ENCODE measurements around the gene PYROXD2. TPM values are rescaled to one million over a fixed set of nuclear protein-coding genes. Genes with fewer than 3 reads are reported as not detected.

Gene PYROXD2
- total and polyA plus RNA-seq, 7 experiments from 2014 or later, result 5.6 to 37.1 (median 19.8) TPM

DNA sequence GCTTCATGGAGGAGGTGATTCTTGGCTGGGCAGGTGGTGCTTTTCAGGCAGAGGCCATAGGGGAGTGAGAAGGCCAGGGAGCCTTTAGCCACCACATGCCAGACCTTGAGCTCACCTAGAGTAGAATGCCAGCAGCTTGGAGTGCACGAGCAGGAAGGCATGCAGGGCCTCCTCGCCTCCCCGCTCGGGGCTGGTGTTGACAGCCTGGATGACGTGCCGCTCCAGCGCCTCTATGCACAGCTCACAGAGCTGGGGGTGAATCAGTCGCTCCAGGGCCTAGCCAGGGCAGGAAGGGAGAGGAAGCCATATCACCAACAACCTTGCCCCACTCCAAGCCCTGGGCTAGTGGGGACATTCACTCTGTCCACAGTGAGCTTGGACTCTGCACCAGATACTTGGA lies 16.0 kb upstream of the PYROXD2 start:
- H3K4me3 Mint-ChIP-seq, result no peak overlapping the region
- H3K27me3 ChIP-seq (ENCODE audit: control insufficient read depth in 2 of 2, insufficient read depth in 2 of 2, low read length in 2 of 2), result no peaks in the 10 kb centered on the region
- intact Hi-C loops (cut with micrococcal nuclease), result no loop called here
- no peak for ATAC-seq
- H3K27ac ChIP-seq (ENCODE audit: low read depth, low read length), result no peak overlapping the region
- POLR2A ChIA-PET, result no interaction called here
- no peaks in the 10 kb centered on the region for H3K9me3 ChIP-seq (ENCODE audit: control insufficient read depth in 2 of 3, low read length in 3 of 3)
- no peaks in the 10 kb centered on the region for H3K27me3 Mint-ChIP-seq
- H3K36me3 Mint-ChIP-seq, result peaks cover 18 to 59% (median 46%) of the 10 kb centered on the region in 5 donors
- no peak for DNase-seq
- H3K9me3 Mint-ChIP-seq, result peaks cover 0 to 12% (median 3%) of the 10 kb centered on the region in 11 donors
- H3K4me1 ChIP-seq (ENCODE audit: control insufficient read depth in 2 of 2, insufficient read depth in 2 of 2, low read length in 2 of 2), result no peaks in the 10 kb centered on the region
- CTCF ChIA-PET, result no interaction called here
- peak overlapping the region in 1 of 9 donors; percentile 3 for H3K27ac Mint-ChIP-seq
- peaks cover 0 to 7% (median 0%) of the 10 kb centered on the region in 7 donors for H3K4me1 Mint-ChIP-seq
- no peak overlapping the region for H3K4me3 ChIP-seq (ENCODE audit: low read length)
- H3K36me3 ChIP-seq (ENCODE audit: control insufficient read depth in 2 of 3, insufficient read depth in 3 of 3, low read length in 3 of 3), result peaks cover 22 to 82% (median 25%) of the 10 kb centered on the region in 3 experiments

DNA sequence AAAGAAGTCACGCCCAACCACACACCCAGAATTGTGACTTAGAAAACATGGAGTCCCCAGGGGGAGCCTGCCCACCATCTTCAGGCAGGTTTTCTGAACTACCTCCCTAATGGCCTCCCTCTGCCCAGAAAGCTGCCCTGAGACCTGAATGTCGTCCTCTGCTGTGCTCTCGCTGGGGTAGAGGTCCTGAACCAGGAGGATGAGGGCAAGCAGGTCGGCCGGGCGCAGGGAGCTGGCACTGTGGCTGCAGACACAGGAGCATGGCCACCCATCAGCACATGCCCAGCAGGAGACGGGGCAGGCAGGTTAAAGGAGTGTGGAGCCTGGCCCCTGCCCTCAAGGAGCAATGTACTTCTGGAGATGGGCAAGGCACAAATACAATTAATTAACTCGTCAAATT lies 15.4 kb upstream of the PYROXD2 start:
- Mint-ChIP-seq H3K36me3 (peaks cover 14 to 53% (median 41%) of the 10 kb centered on the region in 5 donors), H3K9me3 (peaks cover 0 to 12% (median 3%) of the 10 kb centered on the region in 11 donors), H3K27me3 (no peaks in the 10 kb centered on the region), H3K27ac (peak overlapping the region in 2 of 9 donors; percentile 3 to 72), H3K4me3 (no peak overlapping the region), H3K4me1 (peaks cover 0 to 7% (median 0%) of the 10 kb centered on the region in 7 donors)
- CTCF ChIA-PET, result no interaction called here
- peaks cover 22 to 77% (median 24%) of the 10 kb centered on the region in 3 experiments for H3K36me3 ChIP-seq (ENCODE audit: control insufficient read depth in 2 of 3, insufficient read depth in 3 of 3, low read length in 3 of 3)
- ATAC-seq, result no peak
- intact Hi-C loops (cut with micrococcal nuclease), result no loop called here
- H3K27me3 ChIP-seq (ENCODE audit: control insufficient read depth in 2 of 2, insufficient read depth in 2 of 2, low read length in 2 of 2), result no peaks in the 10 kb centered on the region
- no peak overlapping the region for H3K4me3 ChIP-seq (ENCODE audit: low read length)
- no peak overlapping the region for H3K27ac ChIP-seq (ENCODE audit: low read depth, low read length)
- no peaks in the 10 kb centered on the region for H3K4me1 ChIP-seq (ENCODE audit: control insufficient read depth in 2 of 2, insufficient read depth in 2 of 2, low read length in 2 of 2)
- no peak for DNase-seq
- POLR2A ChIA-PET, result interaction anchor here (1.0 kb wide), 1 partner anchor 16 kb away, joined by 3 read pairs; no protein-coding TSS in a partner anchor
- H3K9me3 ChIP-seq (ENCODE audit: control insufficient read depth in 2 of 3, low read length in 3 of 3), result no peaks in the 10 kb centered on the region

DNA sequence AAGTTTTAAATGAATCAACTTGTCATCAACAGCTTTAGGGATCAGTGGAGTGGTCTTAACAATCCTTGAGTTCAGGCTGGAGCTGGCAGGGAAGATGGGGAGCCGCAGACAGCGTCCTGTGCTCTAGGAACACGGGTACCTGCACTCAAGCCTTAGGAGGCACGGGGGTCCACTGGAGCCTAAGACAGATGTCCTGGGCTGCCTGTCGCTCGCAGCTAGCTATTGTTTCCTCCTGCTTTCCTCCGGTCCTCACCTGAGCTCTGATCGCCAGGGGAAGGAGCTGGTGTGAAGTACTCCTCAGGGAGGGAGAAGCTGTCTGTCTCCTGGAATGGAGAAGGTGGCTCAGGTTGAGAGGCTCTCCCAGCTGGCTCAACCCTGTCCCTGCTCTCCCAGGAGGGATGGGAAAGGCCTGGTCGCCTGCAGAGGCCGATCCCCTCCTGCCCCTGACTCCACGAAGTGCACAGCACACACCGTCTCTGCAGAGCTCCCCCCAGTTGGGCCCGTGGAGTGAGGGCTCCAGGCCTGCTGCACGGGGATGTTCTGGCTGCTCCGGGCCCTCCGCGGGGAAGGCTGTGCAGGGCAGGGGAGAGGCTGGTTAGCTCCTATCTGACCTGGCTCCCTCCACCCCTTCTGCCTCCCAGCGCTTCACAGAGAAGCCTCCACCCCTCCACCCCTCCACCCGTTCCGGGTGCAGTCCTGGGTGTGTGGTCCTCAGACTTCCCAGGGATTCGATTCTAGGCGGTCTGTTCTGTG lies 14.5 kb upstream of the PYROXD2 start:
- Histone ChIP-seq H3K4me3 (ENCODE audit: low read length) (no peak overlapping the region), H3K9me3 (ENCODE audit: control insufficient read depth in 2 of 3, low read length in 3 of 3) (no peaks in the 10 kb centered on the region), H3K36me3 (ENCODE audit: control insufficient read depth in 2 of 3, insufficient read depth in 3 of 3, low read length in 3 of 3) (peaks cover 14 to 77% (median 15%) of the 10 kb centered on the region in 3 experiments), H3K27ac (ENCODE audit: low read depth, low read length) (no peak overlapping the region), H3K4me1 (ENCODE audit: control insufficient read depth in 2 of 2, insufficient read depth in 2 of 2, low read length in 2 of 2) (no peaks in the 10 kb centered on the region), H3K27me3 (ENCODE audit: control insufficient read depth in 2 of 2, insufficient read depth in 2 of 2, low read length in 2 of 2) (no peaks in the 10 kb centered on the region)
- H3K27ac Mint-ChIP-seq, result no peak overlapping the region
- peaks cover 13 to 44% (median 35%) of the 10 kb centered on the region in 5 donors for H3K36me3 Mint-ChIP-seq
- CTCF ChIA-PET, result no interaction called here
- DNase-seq (no peak), ATAC-seq (no peak)
- H3K4me3 Mint-ChIP-seq, result no peak overlapping the region
- peaks cover 0 to 7% (median 0%) of the 10 kb centered on the region in 7 donors for H3K4me1 Mint-ChIP-seq
- no peaks in the 10 kb centered on the region for H3K27me3 Mint-ChIP-seq
- H3K9me3 Mint-ChIP-seq, result peaks cover 0 to 12% (median 3%) of the 10 kb centered on the region in 11 donors
- intact Hi-C loops (cut with micrococcal nuclease), result no loop called here
- POLR2A ChIA-PET, result interaction anchor here (1.0 kb wide), 1 partner anchor 17 kb away, joined by 3 read pairs; no protein-coding TSS in a partner anchor

DNA sequence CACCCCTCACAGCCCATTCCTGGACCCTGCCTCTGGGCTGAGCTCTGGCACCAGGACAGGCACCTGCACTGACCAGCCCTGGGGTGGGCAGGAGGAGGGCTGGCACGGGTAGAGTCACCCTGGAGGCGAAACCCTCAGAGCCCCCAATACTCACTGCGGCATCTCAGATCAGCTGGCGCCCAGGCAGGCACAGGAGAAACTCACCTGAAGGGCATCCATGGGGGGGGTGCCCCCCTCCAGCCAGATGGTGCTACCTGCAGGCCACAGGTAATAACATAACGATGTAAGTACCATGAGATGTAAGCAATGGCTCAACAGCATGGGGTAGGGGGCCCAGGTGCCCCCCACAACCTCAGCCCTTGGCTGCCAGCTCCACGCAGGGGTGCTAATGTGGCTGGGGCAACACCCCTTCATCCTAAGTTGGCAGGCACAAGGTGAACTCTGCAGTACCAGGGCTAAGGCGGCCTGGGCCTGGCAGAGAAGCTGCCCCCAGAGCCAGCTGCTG lies 12.1 kb upstream of the PYROXD2 start:
- H3K36me3 Mint-ChIP-seq, result peaks cover 7 to 23% (median 17%) of the 10 kb centered on the region in 5 donors
- intact Hi-C loops (cut with micrococcal nuclease), result no loop called here
- no peak overlapping the region for H3K4me3 Mint-ChIP-seq
- H3K9me3 ChIP-seq (ENCODE audit: control insufficient read depth in 2 of 3, low read length in 3 of 3), result no peaks in the 10 kb centered on the region
- H3K4me1 Mint-ChIP-seq, result peaks cover 0 to 7% (median 0%) of the 10 kb centered on the region in 7 donors
- peak overlapping the region in 1 of 9 donors; percentile 2 for H3K27ac Mint-ChIP-seq
- no peaks in the 10 kb centered on the region for H3K27me3 ChIP-seq (ENCODE audit: control insufficient read depth in 2 of 2, insufficient read depth in 2 of 2, low read length in 2 of 2)
- ATAC-seq (no peak), DNase-seq (no peak)
- H3K36me3 ChIP-seq (ENCODE audit: control insufficient read depth in 2 of 3, insufficient read depth in 3 of 3, low read length in 3 of 3), result peaks cover 4 to 76% (median 12%) of the 10 kb centered on the region in 3 experiments
- ChIA-PET POLR2A (interaction anchor here (0.6 kb wide), 1 partner anchor 1747 kb away, joined by 3 read pairs; no protein-coding TSS in a partner anchor), CTCF (interaction anchor here (2.7 kb wide), 1 partner anchor 8 kb away, joined by 22 read pairs; no protein-coding TSS in a partner anchor)
- H3K4me3 ChIP-seq (ENCODE audit: low read length), result no peak overlapping the region
- H3K27ac ChIP-seq (ENCODE audit: low read depth, low read length), result no peak overlapping the region
- H3K9me3 Mint-ChIP-seq, result peaks cover 0 to 4% (median 0%) of the 10 kb centered on the region in 11 donors
- H3K27me3 Mint-ChIP-seq, result no peaks in the 10 kb centered on the region
- H3K4me1 ChIP-seq (ENCODE audit: control insufficient read depth in 2 of 2, insufficient read depth in 2 of 2, low read length in 2 of 2), result no peaks in the 10 kb centered on the region

- intact Hi-C loops (cut with micrococcal nuclease), result no loop called here
- Mint-ChIP-seq H3K4me3 (no peak overlapping the region), H3K27me3 (no peaks in the 10 kb centered on the region), H3K9me3 (no peaks in the 10 kb centered on the region), H3K36me3 (peaks cover 0 to 23% (median 7%) of the 10 kb centered on the region in 5 donors), H3K27ac (no peak overlapping the region), H3K4me1 (peaks cover 0 to 3% (median 0%) of the 10 kb centered on the region in 7 donors)
- Histone ChIP-seq H3K27ac (ENCODE audit: low read depth, low read length) (no peak overlapping the region), H3K4me1 (ENCODE audit: control insufficient read depth in 2 of 2, insufficient read depth in 2 of 2, low read length in 2 of 2) (no peaks in the 10 kb centered on the region), H3K36me3 (ENCODE audit: control insufficient read depth in 2 of 3, insufficient read depth in 3 of 3, low read length in 3 of 3) (peaks cover 0 to 77% (median 7%) of the 10 kb centered on the region in 3 experiments), H3K9me3 (ENCODE audit: control insufficient read depth in 2 of 3, low read length in 3 of 3) (no peaks in the 10 kb centered on the region), H3K27me3 (ENCODE audit: control insufficient read depth in 2 of 2, insufficient read depth in 2 of 2, low read length in 2 of 2) (no peaks in the 10 kb centered on the region), H3K4me3 (ENCODE audit: low read length) (no peak overlapping the region)
- ChIA-PET POLR2A (no interaction called here), CTCF (interaction anchor here (0.6 to 2.7 kb wide), 4 partner anchors 9 to 1783 kb away, joined by 3 to 22 read pairs (median 5); no protein-coding TSS in a partner anchor)
- ATAC-seq (peak; percentile 79), DNase-seq (peak in 7 of 9 donors; percentile 19 to 44 (median 29))
Observed at GRCh38 chr10:98425511-98426352, 10.8 kb upstream of the PYROXD2 start.
